ENCODE results near the gene FUT6. TPM values are rescaled to one million over a fixed set of nuclear protein-coding genes. Genes with fewer than 3 reads are reported as not detected.
A peak's percentile ranks its signal among the peaks of the same experiment; 100 is the strongest.

Gene FUT6
- total RNA-seq, 1 experiment from 2014 or later, result not detected

GRCh38 chr19:5827891-5828660 is 11.4 kb downstream of the FUT6 start:
- no peak for DNase-seq (ENCODE audit: low read depth)

- no peak for DNase-seq (ENCODE audit: low read depth)
Measured at GRCh38 chr19:5827342-5827890, 12.1 kb downstream of the FUT6 start.

- DNase-seq (ENCODE audit: low read depth), result no peak
Measured at GRCh38 chr19:5826531-5827341, 12.8 kb downstream of the FUT6 start.

GRCh38 chr19:5825178-5825577 is 14.3 kb downstream of the FUT6 start:
- DNase-seq (ENCODE audit: low read depth), result no peak

GRCh38 chr19:5824751-5825150 is 14.8 kb downstream of the FUT6 start:
- no peak for DNase-seq (ENCODE audit: low read depth)

GRCh38 chr19:5823579-5824281 is 15.8 kb downstream of the FUT6 start:
- peak; percentile 22 for DNase-seq (ENCODE audit: low read depth)

- DNase-seq (ENCODE audit: low read depth), result no peak
Measured at GRCh38 chr19:5822181-5822844, 17.2 kb downstream of the FUT6 start.

GRCh38 chr19:5821521-5822180 is 17.9 kb downstream of the FUT6 start:
- DNase-seq (ENCODE audit: low read depth), result no peak

- no peak for DNase-seq (ENCODE audit: low read depth)
Measured at GRCh38 chr19:5820785-5821184, 18.7 kb downstream of the FUT6 start.

GRCh38 chr19:5818594-5818993 is 20.9 kb downstream of the FUT6 start:
- DNase-seq (ENCODE audit: low read depth), result no peak

- no peak for DNase-seq (ENCODE audit: low read depth)
Measured at GRCh38 chr19:5817218-5817617, 22.3 kb downstream of the FUT6 start.

GRCh38 chr19:5814852-5815246 is 24.7 kb downstream of the FUT6 start:
- no peak for DNase-seq (ENCODE audit: low read depth)

GRCh38 chr19:5814123-5814851 is 25.2 kb downstream of the FUT6 start:
- no peak for DNase-seq (ENCODE audit: low read depth)

GRCh38 chr19:5811117-5811516 is 28.4 kb downstream of the FUT6 start:
- no peak for DNase-seq (ENCODE audit: low read depth)

- no peak for DNase-seq (ENCODE audit: low read depth)
Measured at GRCh38 chr19:5809469-5809868, 30.0 kb downstream of the FUT6 start.

GRCh38 chr19:5809053-5809452 is 30.4 kb downstream of the FUT6 start:
- no peak for DNase-seq (ENCODE audit: low read depth)

GRCh38 chr19:5808120-5808816 is 31.2 kb downstream of the FUT6 start:
- no peak for DNase-seq (ENCODE audit: low read depth)

GRCh38 chr19:5806905-5807304 is 32.6 kb downstream of the FUT6 start:
- no peak for DNase-seq (ENCODE audit: low read depth)

GRCh38 chr19:5806133-5806489 is 33.4 kb downstream of the FUT6 start:
- DNase-seq (ENCODE audit: low read depth), result no peak

Measured in RPMI7951 (cell line).